Measurements from ENCODE around the gene MANSC1.

- no peak for TF ChIP-seq CTCF (IDR thresholded peaks at IDR 0.05; ENCODE audit: low read depth, low read length)
- no peak for TF ChIP-seq POLR2A (IDR thresholded peaks at IDR 0.05; ENCODE audit: extremely low read depth, insufficient read length)
- TF ChIP-seq MAX (IDR thresholded peaks at IDR 0.05; ENCODE audit: low read depth, low read length), result no peak
- TF ChIP-seq MYC (IDR thresholded peaks at IDR 0.05; ENCODE audit: low read depth, low read length), result no peak
Measured at GRCh38 chr12:12393171-12393570, 43.1 kb upstream of the MANSC1 start.

Data from NB4 (cell line).